T-helper 17 cell (primary cell): ENCODE results near the gene POLR1B. TPM values are rescaled to one million over a fixed set of nuclear protein-coding genes. Genes with fewer than 3 reads are reported as not detected.
"Not testable (repeated sequence)": the region's sequence is repeated elsewhere in the genome, so short reads cannot be mapped to it uniquely, and the experiment has no call there.

Source experiments
- ATAC-seq: fragments of 150-1000 bp; cut with Tn5 transposase; 2 replicates; pipeline ENCODE4 v1.10.0; 2021; ENCODE audit warnings: mild to moderate bottlenecking, moderate library complexity
- DNase-seq, 3 donors: peaks; one replicate each; pipeline versions ENCODE4 v3.0.0 to v3.0.0-alpha.2; 2020 to 2021
- H3K9me3 ChIP-seq: one replicate; pipeline ENCODE4 v1.7.0; 2013; ENCODE audit warnings: low read length, mild to moderate bottlenecking; ENCODE audit not compliant: control insufficient read depth, poor library complexity, severe bottlenecking
- H3K27ac Mint-ChIP-seq: one replicate; pipeline ENCODE4 v1.8.0; 2022; ENCODE audit warnings: mild to moderate bottlenecking, moderate library complexity, mixed read lengths
- H3K27me3 Mint-ChIP-seq: one replicate; pipeline ENCODE4 v1.8.0; 2022; ENCODE audit warnings: mixed read lengths
- H3K36me3 Mint-ChIP-seq: one replicate; pipeline ENCODE4 v1.8.0; 2022; ENCODE audit warnings: low read depth, mixed read lengths
- H3K4me1 Mint-ChIP-seq: one replicate; pipeline ENCODE4 v1.8.0; 2022; ENCODE audit warnings: mild to moderate bottlenecking, mixed read lengths
- H3K4me3 Mint-ChIP-seq: one replicate; pipeline ENCODE4 v1.8.0; 2022; ENCODE audit warnings: mild to moderate bottlenecking, moderate library complexity, mixed read lengths
- total RNA-seq, 4 donors: library from RNA in 2 of 4; stranded (reverse) in 2 of 4; gene quantifications; one replicate each; pipeline ENCODE4 v1.2.3 and lab custom pipeline; 2022 to 2026

The POLR1B gene
- total RNA-seq, 2 donors from 2014 or later: 15.2 to 23.5 TPM

- not testable (repeated sequence) for H3K4me3 Mint-ChIP-seq, H3K4me1 Mint-ChIP-seq, DNase-seq, H3K9me3 ChIP-seq, H3K27ac Mint-ChIP-seq, ATAC-seq, H3K27me3 Mint-ChIP-seq
- peaks cover 19% of the 10 kb centered on the region for H3K36me3 Mint-ChIP-seq
Observed at GRCh38 chr2:112566508-112566907, 24.2 kb downstream of the POLR1B start.

GRCh38 chr2:112572005-112572404 lies 29.7 kb downstream of the POLR1B start:
- H3K27ac Mint-ChIP-seq: no peak overlapping the region
- DNase-seq: no peak
- ATAC-seq: no peak
- H3K36me3 Mint-ChIP-seq: peaks cover 29% of the 10 kb centered on the region
- H3K9me3 ChIP-seq: no peaks in the 10 kb centered on the region
- H3K27me3 Mint-ChIP-seq: no peaks in the 10 kb centered on the region
- no peak overlapping the region for H3K4me3 Mint-ChIP-seq
- H3K4me1 Mint-ChIP-seq: peaks cover 4% of the 10 kb centered on the region

GRCh38 chr2:112577756-112578155 lies 35.5 kb downstream of the POLR1B start:
- peaks cover 5% of the 10 kb centered on the region for H3K4me1 Mint-ChIP-seq
- DNase-seq (no peak), ATAC-seq (no peak)
- no peaks in the 10 kb centered on the region for H3K27me3 Mint-ChIP-seq
- peaks cover 6% of the 10 kb centered on the region for H3K36me3 Mint-ChIP-seq
- H3K27ac Mint-ChIP-seq: no peak overlapping the region
- no peaks in the 10 kb centered on the region for H3K9me3 ChIP-seq
- H3K4me3 Mint-ChIP-seq: no peak overlapping the region

GRCh38 chr2:112579241-112579640 lies 37.0 kb downstream of the POLR1B start:
- no peaks in the 10 kb centered on the region for H3K9me3 ChIP-seq
- Mint-ChIP-seq H3K4me1 (peaks cover 9% of the 10 kb centered on the region), H3K27me3 (no peaks in the 10 kb centered on the region), H3K27ac (no peak overlapping the region), H3K4me3 (no peak overlapping the region), H3K36me3 (peaks cover 6% of the 10 kb centered on the region)
- no peak for ATAC-seq
- DNase-seq: no peak

- Mint-ChIP-seq H3K36me3 (peaks cover 8% of the 10 kb centered on the region), H3K4me3 (no peak overlapping the region), H3K27ac (no peak overlapping the region), H3K27me3 (no peaks in the 10 kb centered on the region), H3K4me1 (peaks cover 16% of the 10 kb centered on the region)
- no peaks in the 10 kb centered on the region for H3K9me3 ChIP-seq
- ATAC-seq (no peak), DNase-seq (no peak)
Observed at GRCh38 chr2:112580084-112580483, 37.8 kb downstream of the POLR1B start.

- H3K4me3 Mint-ChIP-seq: no peak overlapping the region
- H3K27ac Mint-ChIP-seq: no peak overlapping the region
Observed at GRCh38 chr2:112582314-112582746, 40.1 kb downstream of the POLR1B start.

GRCh38 chr2:112583497-112584133 lies 41.4 kb downstream of the POLR1B start:
- no peak for ATAC-seq
- Mint-ChIP-seq H3K36me3 (peaks cover 6% of the 10 kb centered on the region), H3K4me3 (peak overlapping the region; percentile 94), H3K4me1 (peaks cover 31% of the 10 kb centered on the region), H3K27ac (peak overlapping the region; percentile 98), H3K27me3 (no peaks in the 10 kb centered on the region)
- peak in 1 of 3 donors; percentile 23 for DNase-seq
- no peaks in the 10 kb centered on the region for H3K9me3 ChIP-seq

More at GRCh38 chr2:112582314-112582746, 40.1 kb downstream of the POLR1B start:
- peaks cover 6% of the 10 kb centered on the region for H3K36me3 Mint-ChIP-seq
- no peaks in the 10 kb centered on the region for H3K9me3 ChIP-seq
- peak; percentile 26 for ATAC-seq
- no peaks in the 10 kb centered on the region for H3K27me3 Mint-ChIP-seq
- peaks cover 27% of the 10 kb centered on the region for H3K4me1 Mint-ChIP-seq
- peak in 1 of 3 donors; percentile 12 for DNase-seq

GRCh38 chr2:112584134-112584890 lies 42.0 kb downstream of the POLR1B start, which contains the start of gene CHCHD5:
TSS of gene CHCHD5 (plus strand) at chr2:112584609. CDS start at chr2:112584648, 39 bp downstream.
- no peaks in the 10 kb centered on the region for H3K27me3 Mint-ChIP-seq

GRCh38 chr2:112584891-112585250 lies 42.6 kb downstream of the POLR1B start:
- DNase-seq (no peak), ATAC-seq (no peak)
- peaks cover 31% of the 10 kb centered on the region for H3K4me1 Mint-ChIP-seq
- peak overlapping the region; percentile 98 for H3K27ac Mint-ChIP-seq
- no peaks in the 10 kb centered on the region for H3K9me3 ChIP-seq
- H3K4me3 Mint-ChIP-seq: peak overlapping the region; percentile 94
- peaks cover 6% of the 10 kb centered on the region for H3K36me3 Mint-ChIP-seq
- H3K27me3 Mint-ChIP-seq: no peaks in the 10 kb centered on the region

More at GRCh38 chr2:112584134-112584890, 42.0 kb downstream of the POLR1B start, which contains the start of gene CHCHD5:
- peak within 1 kb of the TSS; percentile 94 for H3K4me3 Mint-ChIP-seq
- no peaks in the 10 kb centered on the region for H3K9me3 ChIP-seq
- H3K36me3 Mint-ChIP-seq: peaks cover 6% of the 10 kb centered on the region
- peaks cover 31% of the 10 kb centered on the region for H3K4me1 Mint-ChIP-seq
- DNase-seq (peak; percentile 80 to 89 (median 84)), ATAC-seq (peak; percentile 92)
- peak within 1 kb of the TSS; percentile 98 for H3K27ac Mint-ChIP-seq

- Mint-ChIP-seq H3K4me1 (peaks cover 31% of the 10 kb centered on the region), H3K4me3 (peak overlapping the region; percentile 94), H3K27me3 (no peaks in the 10 kb centered on the region), H3K36me3 (peaks cover 6% of the 10 kb centered on the region), H3K27ac (peak overlapping the region; percentile 98)
- no peak for DNase-seq
- no peak for ATAC-seq
- H3K9me3 ChIP-seq: no peaks in the 10 kb centered on the region
Observed at GRCh38 chr2:112585400-112585799, 43.1 kb downstream of the POLR1B start.

GRCh38 chr2:112585873-112586464 lies 43.7 kb downstream of the POLR1B start:
- Mint-ChIP-seq H3K36me3 (peaks cover 6% of the 10 kb centered on the region), H3K27me3 (no peaks in the 10 kb centered on the region), H3K4me3 (no peak overlapping the region), H3K27ac (peak overlapping the region; percentile 98), H3K4me1 (peaks cover 31% of the 10 kb centered on the region)
- DNase-seq (no peak), ATAC-seq (no peak)
- H3K9me3 ChIP-seq: no peaks in the 10 kb centered on the region

GRCh38 chr2:112588611-112589045 lies 46.4 kb downstream of the POLR1B start:
- Mint-ChIP-seq H3K27me3 (no peaks in the 10 kb centered on the region), H3K4me3 (no peak overlapping the region), H3K4me1 (peaks cover 25% of the 10 kb centered on the region), H3K27ac (no peak overlapping the region), H3K36me3 (peaks cover 10% of the 10 kb centered on the region)
- no peaks in the 10 kb centered on the region for H3K9me3 ChIP-seq
- no peak for ATAC-seq
- DNase-seq: no peak

GRCh38 chr2:112591413-112591812 lies 49.1 kb downstream of the POLR1B start:
- Mint-ChIP-seq H3K27ac (no peak overlapping the region), H3K27me3 (no peaks in the 10 kb centered on the region), H3K36me3 (peaks cover 8% of the 10 kb centered on the region), H3K4me3 (no peak overlapping the region), H3K4me1 (peaks cover 13% of the 10 kb centered on the region)
- DNase-seq: no peak
- no peak for ATAC-seq
- H3K9me3 ChIP-seq: no peaks in the 10 kb centered on the region
